Upper lobe of left lung (tissue), 6 donors: Measurements from ENCODE around the gene TMEM150B. TPM values are rescaled to one million over a fixed set of nuclear protein-coding genes. Genes with fewer than 3 reads are reported as not detected.

Experiments
- ATAC-seq, 2 donors: fragments of 200-7000 bp; cut with Tn5 transposase; one replicate each; pipeline ENCODE4 v1.9.1; 2022; ENCODE audit warnings: mild to moderate bottlenecking in 2 of 2, moderate library complexity in 2 of 2; ENCODE audit not compliant: low FRiP score in 2 of 2
- DNase-seq, 2 donors: peaks; one replicate each; pipeline ENCODE4 v3.0.0-alpha.2; 2019 to 2020
- H3K27ac ChIP-seq, 4 donors: fragments of 200-600 bp; sonication (generic); one replicate each; pipeline ENCODE4 v1.5.1; 2016 to 2019
- H3K27me3 ChIP-seq, 4 donors: fragments of 200-600 bp; sonication (generic); one replicate each; pipeline ENCODE4 v1.5.1; 2017 to 2019
- H3K36me3 ChIP-seq, 4 donors: fragments of 200-600 bp; sonication (generic); one replicate each; pipeline ENCODE4 v1.5.1; 2016 to 2019
- H3K4me1 ChIP-seq, 4 donors: fragments of 200-600 bp; sonication (generic); one replicate each; pipeline ENCODE4 v1.5.1; 2018 to 2019
- H3K4me3 ChIP-seq, 4 donors: fragments of 200-600 bp; sonication (generic); one replicate each; pipeline ENCODE4 v1.5.1; 2017 to 2019; ENCODE audit warnings: mild to moderate bottlenecking in 2 of 4, moderate library complexity in 1 of 4
- H3K9me3 ChIP-seq, 4 donors: fragments of 200-600 bp; sonication (generic); one replicate each; pipeline ENCODE4 v1.5.1; 2018 to 2019
- EP300 ChIP-seq, 4 donors: sonication (generic); formaldehyde crosslinking; IDR thresholded peaks; one replicate each; pipeline ENCODE4 v1.5.1; 2017; ENCODE audit warnings: antibody characterized with exemption in 4 of 4, control low read depth in 2 of 4
- POLR2A ChIP-seq, 4 donors: fragments of 450-650 bp; IDR thresholded peaks; one replicate each; pipeline ENCODE4 v1.5.1; 2016 to 2017; ENCODE audit warnings: antibody characterized with exemption in 4 of 4, mild to moderate bottlenecking in 2 of 4
- POLR2AphosphoS5 ChIP-seq, 2 donors: sonication (generic); formaldehyde crosslinking; IDR thresholded peaks; one replicate each; pipeline ENCODE4 v1.5.1; 2017; ENCODE audit warnings: antibody characterized with exemption in 2 of 2
- WGBS, 2 donors: methylation state at CpG; one replicate each; pipeline ENCODE4 v1.1.5; 2017 to 2018; 5-methylcytosine and 5-hydroxymethylcytosine counted together
- total RNA-seq, 6 donors: library from RNA; depleted of rRNA in 4 of 6; stranded (reverse); fragments of >200 nt in 4 of 6; gene quantifications; one replicate each; pipeline versions ENCODE4 v1.1.0 to v1.2.1, GENCODE V29; 2016 to 2021
- TF ChIP-seq, protein P1 (sequence below), 6 experiments: fragments of 450-650 bp in 4 of 6; fragments of 200-600 bp in 2 of 6; sonication (generic) in 2 of 6; IDR thresholded peaks; one replicate each; pipeline ENCODE4 v1.5.1; 2016 to 2019; ENCODE audit warnings: antibody characterized with exemption in 6 of 6
- donor health status: DM: no; HTN: no; CAD: no; lungs with moderate emphysema.
- donor health status: DM: no; HTN: yes; CAD: no; lungs with severe emphysema.

TMEM150B gene
- total RNA-seq, 6 donors from 2014 or later: 8.2 to 67.7 (median 29.7) TPM

DNA sequence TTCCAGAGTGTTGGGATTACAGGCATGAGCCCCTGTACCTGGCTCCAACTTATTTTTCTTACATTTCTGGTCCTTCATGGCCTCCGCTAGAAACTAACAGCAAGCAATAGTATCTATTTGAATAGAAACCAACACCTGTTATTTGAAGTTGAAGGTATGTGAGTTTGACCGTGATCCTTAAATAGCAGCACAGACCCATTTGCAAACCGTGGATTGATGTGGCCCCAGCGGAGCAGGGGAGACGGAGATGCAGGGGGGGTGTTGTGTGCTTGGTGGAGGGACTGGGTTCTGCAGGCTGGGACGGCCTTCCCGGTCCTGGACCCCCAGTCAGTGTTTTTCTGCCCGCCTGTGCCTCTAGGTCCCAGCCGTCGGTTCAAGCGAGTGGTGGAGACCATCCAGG, 16.9 kb downstream of the TMEM150B start:
- WGBS, 2 donors: 94 to 98% methylated on average over 6 to 7 of the region's 11 CpGs
- TF ChIP-seq POLR2A (IDR thresholded peaks at IDR 0.05) (no peak), POLR2AphosphoS5 (IDR thresholded peaks at IDR 0.05) (no peak), EP300 (IDR thresholded peaks at IDR 0.05) (no peak)
- TF ChIP-seq, protein P1, sequence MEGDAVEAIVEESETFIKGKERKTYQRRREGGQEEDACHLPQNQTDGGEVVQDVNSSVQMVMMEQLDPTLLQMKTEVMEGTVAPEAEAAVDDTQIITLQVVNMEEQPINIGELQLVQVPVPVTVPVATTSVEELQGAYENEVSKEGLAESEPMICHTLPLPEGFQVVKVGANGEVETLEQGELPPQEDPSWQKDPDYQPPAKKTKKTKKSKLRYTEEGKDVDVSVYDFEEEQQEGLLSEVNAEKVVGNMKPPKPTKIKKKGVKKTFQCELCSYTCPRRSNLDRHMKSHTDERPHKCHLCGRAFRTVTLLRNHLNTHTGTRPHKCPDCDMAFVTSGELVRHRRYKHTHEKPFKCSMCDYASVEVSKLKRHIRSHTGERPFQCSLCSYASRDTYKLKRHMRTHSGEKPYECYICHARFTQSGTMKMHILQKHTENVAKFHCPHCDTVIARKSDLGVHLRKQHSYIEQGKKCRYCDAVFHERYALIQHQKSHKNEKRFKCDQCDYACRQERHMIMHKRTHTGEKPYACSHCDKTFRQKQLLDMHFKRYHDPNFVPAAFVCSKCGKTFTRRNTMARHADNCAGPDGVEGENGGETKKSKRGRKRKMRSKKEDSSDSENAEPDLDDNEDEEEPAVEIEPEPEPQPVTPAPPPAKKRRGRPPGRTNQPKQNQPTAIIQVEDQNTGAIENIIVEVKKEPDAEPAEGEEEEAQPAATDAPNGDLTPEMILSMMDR (IDR thresholded peaks at IDR 0.05): no peak
- no peak overlapping the region for H3K27ac ChIP-seq
- no peaks in the 10 kb centered on the region for H3K27me3 ChIP-seq
- no peaks in the 10 kb centered on the region for H3K36me3 ChIP-seq
- no peak overlapping the region for H3K4me3 ChIP-seq
- no peaks in the 10 kb centered on the region for H3K4me1 ChIP-seq
- ATAC-seq (no peak), DNase-seq (no peak)
- no peaks in the 10 kb centered on the region for H3K9me3 ChIP-seq

DNA sequence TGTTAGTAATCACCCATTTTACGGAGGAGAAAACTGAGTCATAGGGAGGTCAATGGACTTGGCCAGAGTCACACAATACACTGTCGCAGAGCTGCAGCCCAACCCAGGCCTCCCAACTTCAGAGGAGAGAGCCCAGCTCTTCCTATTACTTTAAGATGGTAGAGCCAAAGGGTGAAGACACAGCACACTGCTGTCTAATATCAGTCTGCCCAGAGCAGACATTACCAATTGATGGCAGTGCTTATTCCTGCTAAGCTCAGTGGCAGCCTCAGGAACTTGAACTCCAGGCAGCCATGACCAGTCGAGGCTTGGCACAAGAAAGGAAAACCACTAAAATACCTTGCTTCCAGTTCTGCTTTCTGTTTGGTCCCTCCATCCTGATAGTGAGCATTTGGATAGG, 18.4 kb downstream of the TMEM150B start:
- H3K9me3 ChIP-seq: no peaks in the 10 kb centered on the region
- 78 to 83% methylated on average over 3 of the region's 3 CpGs for WGBS, 2 donors
- TF ChIP-seq, protein P1 (IDR thresholded peaks at IDR 0.05): no peak
- TF ChIP-seq POLR2AphosphoS5 (IDR thresholded peaks at IDR 0.05): no peak
- TF ChIP-seq POLR2A (IDR thresholded peaks at IDR 0.05): no peak
- no peak for TF ChIP-seq EP300 (IDR thresholded peaks at IDR 0.05)
- no peaks in the 10 kb centered on the region for H3K36me3 ChIP-seq
- ATAC-seq: no peak
- no peaks in the 10 kb centered on the region for H3K27me3 ChIP-seq
- H3K27ac ChIP-seq: no peak overlapping the region
- peaks cover 0 to 6% (median 6%) of the 10 kb centered on the region in 4 donors for H3K4me1 ChIP-seq
- H3K4me3 ChIP-seq: no peak overlapping the region
- no peak for DNase-seq

DNA sequence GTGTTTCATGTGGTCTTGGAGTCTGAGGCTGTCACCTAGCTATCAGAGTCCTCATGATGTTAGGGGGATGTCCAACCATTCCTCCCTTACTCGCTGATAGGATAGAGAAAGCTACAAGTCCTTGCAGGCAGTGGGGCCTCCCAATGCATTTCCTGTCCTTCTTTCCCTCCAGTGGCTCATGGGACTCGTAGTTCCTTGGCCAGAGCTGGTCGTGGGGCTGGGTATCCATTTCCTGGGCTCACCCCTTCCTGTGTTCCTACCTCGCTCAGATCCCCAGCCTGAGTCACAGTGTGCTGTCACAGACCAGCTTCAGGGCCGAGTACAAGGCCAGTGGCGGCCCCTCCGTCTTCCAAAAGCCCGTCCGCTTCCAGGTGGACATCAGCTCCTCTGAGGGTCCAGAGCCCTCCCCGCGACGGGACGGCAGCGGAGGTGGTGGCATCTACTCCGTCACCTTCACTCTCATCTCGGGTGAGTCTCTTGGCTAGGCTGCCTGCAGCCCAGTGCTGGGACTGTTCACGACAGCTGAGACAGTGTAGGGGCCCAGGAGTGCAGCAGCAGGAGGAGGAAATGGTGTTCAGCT, 19.1 kb downstream of the TMEM150B start:
- Histone ChIP-seq H3K9me3 (no peaks in the 10 kb centered on the region), H3K27me3 (no peaks in the 10 kb centered on the region), H3K36me3 (no peaks in the 10 kb centered on the region), H3K27ac (no peak overlapping the region), H3K4me1 (peaks cover 0 to 11% (median 10%) of the 10 kb centered on the region in 4 donors), H3K4me3 (no peak overlapping the region)
- no peak for DNase-seq
- ATAC-seq: no peak
- WGBS, 2 donors: 90 to 91% methylated on average over 16 to 17 of the region's 17 CpGs
- no peak for TF ChIP-seq POLR2A (IDR thresholded peaks at IDR 0.05)
- no peak for TF ChIP-seq POLR2AphosphoS5 (IDR thresholded peaks at IDR 0.05)

DNA sequence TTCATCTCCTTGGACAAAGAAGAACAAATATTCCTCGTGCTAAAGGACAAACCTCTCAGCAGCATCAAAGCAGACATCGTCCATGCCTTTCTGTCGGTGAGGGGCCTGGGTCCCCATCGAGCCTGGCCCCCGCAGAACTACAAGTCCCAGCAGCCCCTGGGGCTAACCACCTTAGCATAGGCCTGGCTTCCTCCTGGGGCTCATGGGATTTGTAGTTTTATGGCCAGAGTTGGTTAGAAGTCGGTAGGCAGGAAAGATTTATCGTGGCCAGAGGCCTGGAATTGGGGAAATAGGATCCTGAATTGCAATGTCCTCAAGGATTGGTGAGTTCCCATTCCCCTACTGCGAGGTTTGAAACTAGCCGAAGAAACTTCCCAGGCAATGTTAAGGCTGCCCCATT, 19.6 kb downstream of the TMEM150B start:
- DNase-seq (peak in 1 of 2 donors; percentile 39), ATAC-seq (peak in 1 of 2 donors; percentile 51)
- H3K36me3 ChIP-seq: no peaks in the 10 kb centered on the region
- WGBS, 2 donors: 77 to 87% methylated on average over 9 of the region's 9 CpGs
- no peaks in the 10 kb centered on the region for H3K9me3 ChIP-seq
- TF ChIP-seq, protein P1 (IDR thresholded peaks at IDR 0.05): no peak
- TF ChIP-seq POLR2AphosphoS5 (IDR thresholded peaks at IDR 0.05) (no peak), EP300 (IDR thresholded peaks at IDR 0.05) (no peak), POLR2A (IDR thresholded peaks at IDR 0.05) (no peak)
- H3K27ac ChIP-seq: no peak overlapping the region
- no peak overlapping the region for H3K4me3 ChIP-seq
- H3K27me3 ChIP-seq: no peaks in the 10 kb centered on the region
- peaks cover 0 to 11% (median 10%) of the 10 kb centered on the region in 4 donors for H3K4me1 ChIP-seq

DNA sequence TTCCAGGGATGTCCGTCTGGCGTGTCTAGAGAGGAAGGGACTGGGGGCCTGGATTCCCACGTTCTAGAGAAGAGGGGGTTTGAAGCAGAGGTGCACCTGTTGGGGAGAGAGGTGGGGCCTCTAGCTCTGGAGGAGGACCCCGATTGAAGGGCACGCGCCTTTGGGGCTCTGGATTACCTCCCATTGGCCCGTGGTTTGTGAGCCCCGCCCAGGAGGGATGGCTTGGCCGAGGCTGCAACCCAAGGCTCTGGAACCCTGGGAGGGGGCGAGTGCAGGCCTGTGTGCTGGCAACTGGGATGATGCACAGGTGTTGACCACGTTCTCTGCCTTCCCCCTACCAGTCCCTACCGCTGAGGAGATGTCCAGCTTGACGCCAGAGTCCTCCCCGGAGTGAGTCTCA, 20.2 kb downstream of the TMEM150B start:
- 77 to 79% methylated on average over 14 of the region's 14 CpGs for WGBS, 2 donors
- H3K27me3 ChIP-seq: no peaks in the 10 kb centered on the region
- peaks cover 0 to 11% (median 10%) of the 10 kb centered on the region in 4 donors for H3K4me1 ChIP-seq
- H3K36me3 ChIP-seq: no peaks in the 10 kb centered on the region
- H3K27ac ChIP-seq: no peak overlapping the region
- H3K9me3 ChIP-seq: no peaks in the 10 kb centered on the region
- DNase-seq: no peak
- TF ChIP-seq EP300 (IDR thresholded peaks at IDR 0.05) (no peak), POLR2AphosphoS5 (IDR thresholded peaks at IDR 0.05) (no peak), POLR2A (IDR thresholded peaks at IDR 0.05) (no peak)
- TF ChIP-seq, protein P1 (IDR thresholded peaks at IDR 0.05): no peak
- no peak for ATAC-seq
- no peak overlapping the region for H3K4me3 ChIP-seq
